Left ventricle myocardium superior (tissue), 1 donor: ENCODE results near the gene KRT74. TPM values are rescaled to one million over a fixed set of nuclear protein-coding genes. Genes with fewer than 3 reads are reported as not detected.

Experiments used
- ATAC-seq: fragments of 200-7000 bp; cut with Tn5 transposase; one replicate; pipeline ENCODE4 v1.9.1; 2020; ENCODE audit warnings: mild to moderate bottlenecking, moderate library complexity
- DNase-seq: peaks from one replicate; pipeline ENCODE4 v3.0.0-alpha.2; 2020
- intact Hi-C: fragments of 100-400 bp; cut with micrococcal nuclease; formaldehyde crosslinking; loops from one replicate; pipeline ENCODE4 v1.11.0; 2022
- total RNA-seq: library from RNA; stranded (reverse); fragmentation: NEBNext Ultra II Directional; extraction: Animal tissue kit (Norgen Biotek cat#: 25700); gene quantifications from one replicate; pipeline ENCODE4 v1.2.1, GENCODE V29; 2021
- donor health status: DM: no; HTN: yes; CAD: no; lungs with severe emphysema.

The KRT74 gene
- total RNA-seq, 1 donor from 2014 or later, result not detected

DNA sequence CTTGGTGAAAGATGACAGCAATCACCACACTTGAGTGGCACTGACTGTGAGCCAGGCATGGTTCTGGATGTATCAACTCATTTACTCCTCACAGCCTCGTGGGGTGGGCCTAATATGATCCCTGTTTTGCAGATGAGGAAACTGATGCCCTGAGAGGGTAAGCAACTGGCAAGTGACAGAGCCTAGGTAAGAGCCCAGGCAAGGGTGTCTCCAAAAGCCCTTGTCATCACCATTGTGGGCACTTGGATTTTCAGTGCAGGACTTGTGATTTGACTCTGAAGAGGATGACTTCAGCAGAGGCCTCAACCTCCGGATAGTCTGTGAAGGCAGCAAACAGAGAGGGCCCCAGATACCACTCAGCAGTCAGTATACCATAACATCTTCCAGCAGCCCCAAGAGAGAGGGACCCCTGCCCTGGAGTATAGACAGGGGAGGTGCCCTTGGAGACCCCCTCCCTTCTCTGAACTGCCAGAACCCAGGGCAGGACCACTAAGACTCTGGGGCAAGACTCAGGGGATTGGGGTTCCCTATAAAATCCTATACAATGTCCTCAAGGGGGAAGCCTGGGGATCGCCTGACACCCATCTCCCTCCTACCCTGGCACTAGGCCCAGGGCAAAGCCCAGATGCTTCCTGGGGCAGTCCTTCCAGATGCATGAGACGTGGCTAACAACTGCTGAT is 46.4 kb downstream of the KRT74 start:
- ATAC-seq (no peak), DNase-seq (no peak)
- intact Hi-C loops, result no loop called here

GRCh38 chr12:52526511-52526951 is 47.1 kb downstream of the KRT74 start:
- no peak for ATAC-seq
- intact Hi-C loops, result no loop called here
- DNase-seq, result no peak

DNA sequence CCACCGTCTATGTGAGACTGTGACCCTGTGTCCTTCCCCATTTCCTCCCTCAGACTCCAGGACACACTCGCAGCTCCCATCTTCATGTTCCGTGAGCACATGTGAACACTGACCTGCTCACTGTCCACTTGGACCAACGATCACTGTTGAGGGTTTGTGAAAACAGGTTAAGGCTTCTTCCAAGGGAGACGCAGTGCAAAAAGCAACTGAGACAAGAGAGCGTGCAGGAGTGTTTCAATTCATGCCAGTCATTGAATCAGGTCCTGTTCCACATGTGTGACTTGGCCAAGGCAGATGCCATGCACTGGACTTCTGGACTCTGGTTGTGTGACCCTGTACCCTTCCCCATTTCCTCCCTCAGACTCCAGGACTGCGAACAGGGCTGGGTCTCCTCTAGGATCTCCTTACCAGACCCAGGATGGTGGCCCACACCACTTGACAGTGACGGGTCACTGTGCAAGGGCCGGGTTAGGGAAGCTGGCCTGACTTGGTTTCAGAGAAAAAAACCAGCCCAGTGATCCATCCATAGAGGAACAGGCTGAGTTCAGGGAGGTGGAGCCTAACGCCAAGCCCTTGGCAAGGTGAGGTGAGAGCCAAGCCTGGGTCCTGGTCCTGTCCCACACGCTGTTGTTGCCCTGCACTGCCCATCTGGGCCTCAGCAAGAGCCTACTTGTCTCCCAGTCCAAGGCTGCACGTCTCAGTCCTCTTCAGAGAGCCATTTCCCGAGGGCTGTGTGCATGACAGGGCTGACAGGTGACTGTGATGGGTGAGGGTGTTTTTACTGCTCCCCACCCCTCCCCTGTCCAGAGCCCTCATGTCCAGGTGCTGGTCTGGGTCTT is 47.8 kb downstream of the KRT74 start:
- no peak for DNase-seq
- intact Hi-C loops, result no loop called here
- ATAC-seq, result no peak

- ATAC-seq, result no peak
- no peak for DNase-seq
- intact Hi-C loops, result no loop called here
Observed at GRCh38 chr12:52524898-52525591, 48.6 kb downstream of the KRT74 start.

- ATAC-seq, result no peak
- no peak for DNase-seq
- intact Hi-C loops, result no loop called here
Observed at GRCh38 chr12:52524241-52524897, 49.3 kb downstream of the KRT74 start.

- DNase-seq (no peak), ATAC-seq (no peak)
- intact Hi-C loops, result no loop called here
Observed at GRCh38 chr12:52523824-52524223, 49.8 kb downstream of the KRT74 start.

DNA sequence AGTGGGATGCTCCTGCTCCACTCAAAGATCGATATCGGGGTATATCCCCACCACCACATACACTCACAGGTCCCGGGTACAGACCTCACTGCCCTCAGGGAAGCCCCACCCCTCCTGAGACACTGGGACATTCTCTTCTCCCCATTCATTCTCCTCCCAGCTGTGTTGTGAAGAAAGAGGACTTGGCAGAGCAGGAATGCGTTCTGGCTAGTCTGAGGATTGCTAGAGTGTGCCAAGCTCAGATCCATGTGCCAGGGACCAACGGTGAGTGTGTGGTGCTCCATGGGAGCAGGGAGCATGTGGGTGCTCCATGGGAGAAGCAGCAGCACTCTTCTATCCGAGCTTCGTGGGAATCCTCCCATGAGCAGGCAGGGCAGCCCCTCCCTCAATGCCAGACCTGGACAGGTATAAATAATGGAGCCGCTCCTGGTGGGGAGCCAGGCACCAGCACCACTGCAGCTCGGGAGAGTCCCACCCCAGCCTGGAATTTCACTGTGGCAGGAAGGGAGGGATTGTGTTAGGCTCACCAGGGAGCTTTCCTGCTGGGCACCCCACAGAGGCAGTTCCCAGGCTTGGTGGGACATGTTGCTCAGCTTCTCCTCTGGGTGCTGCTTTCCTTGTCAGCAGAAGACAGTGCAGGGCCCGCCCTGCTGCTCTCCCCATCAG is 51.2 kb downstream of the KRT74 start:
- peak; percentile 56 for ATAC-seq
- intact Hi-C loops, result no loop called here
- no peak for DNase-seq

- DNase-seq (no peak), ATAC-seq (no peak)
- intact Hi-C loops, result no loop called here
Observed at GRCh38 chr12:52521568-52522266, 51.9 kb downstream of the KRT74 start.

- no peak for DNase-seq
- ATAC-seq, result peak; percentile 60
- intact Hi-C loops, result no loop called here
Observed at GRCh38 chr12:52521175-52521567, 52.5 kb downstream of the KRT74 start.

- intact Hi-C loops, result no loop called here
- no peak for DNase-seq
- no peak for ATAC-seq
Observed at GRCh38 chr12:52519826-52520662, 53.6 kb downstream of the KRT74 start, which contains the start of gene KRT5. Gene KRT5 (minus strand): TSS chr12:52520394. CDS start chr12:52520296, 98 bp downstream.

DNA sequence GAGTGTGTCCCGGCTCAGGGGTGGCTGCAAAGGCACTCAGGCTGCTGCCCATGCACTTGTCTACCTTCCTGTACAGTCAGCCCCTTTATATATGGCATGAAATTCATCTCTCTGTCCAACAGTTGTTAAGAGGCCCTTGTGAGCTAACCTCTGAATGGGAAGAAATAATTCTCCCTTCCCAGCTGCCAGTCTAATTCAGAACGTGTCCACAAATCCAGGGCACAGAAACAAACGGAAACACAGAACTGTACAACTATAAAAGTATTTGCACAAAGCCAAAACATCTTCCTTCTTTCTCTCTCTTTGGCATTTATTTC is 54.3 kb downstream of the KRT74 start:
- intact Hi-C loops, result no loop called here

GRCh38 chr12:52518574-52519386 is 54.9 kb downstream of the KRT74 start:
- DNase-seq (no peak), ATAC-seq (no peak)
- intact Hi-C loops, result no loop called here

More for the DNA sequence above, 54.3 kb downstream of the KRT74 start:
- DNase-seq (no peak), ATAC-seq (no peak)

GRCh38 chr12:52517888-52518287 is 55.8 kb downstream of the KRT74 start:
- DNase-seq (no peak), ATAC-seq (no peak)
- intact Hi-C loops, result no loop called here

DNA sequence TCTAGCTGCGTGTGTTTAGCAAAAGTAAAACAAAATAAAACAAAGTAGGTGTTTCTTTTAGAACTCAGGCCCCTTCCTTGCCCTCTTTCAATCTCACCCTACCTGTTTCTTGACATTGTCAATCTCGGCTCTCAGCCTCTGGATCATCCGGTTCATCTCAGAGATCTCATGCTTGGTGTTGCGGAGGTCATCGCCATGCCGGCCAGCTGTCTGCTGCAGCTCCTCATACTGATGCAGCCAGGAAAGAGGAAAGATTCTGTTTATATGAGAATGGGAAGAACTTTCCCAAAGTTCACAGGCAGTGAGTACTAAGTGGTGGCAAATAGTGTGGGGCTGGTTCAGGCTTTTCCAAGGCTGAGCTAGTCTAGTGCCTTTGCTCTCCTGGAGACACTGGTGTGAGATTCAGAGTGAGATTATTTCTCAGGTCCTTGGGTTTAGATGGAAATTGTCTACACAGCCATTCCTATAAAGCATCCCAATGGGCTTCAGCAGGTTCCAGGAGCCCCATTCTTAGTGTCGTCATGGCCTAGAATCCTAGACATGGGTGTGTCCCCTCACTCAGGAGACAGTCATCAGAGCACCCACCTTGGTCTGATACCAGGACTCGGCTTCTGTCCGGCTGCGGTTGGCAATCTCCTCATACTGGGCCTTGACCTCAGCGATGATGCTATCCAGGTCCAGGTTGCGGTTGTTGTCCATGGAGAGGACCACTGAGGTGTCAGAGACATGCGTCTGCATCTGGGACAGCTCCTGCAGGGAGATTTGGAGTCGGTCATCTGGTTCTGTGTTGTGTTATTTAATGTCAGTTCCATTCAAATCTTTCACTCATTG is 56.4 kb downstream of the KRT74 start:
- DNase-seq, result no peak
- ATAC-seq, result no peak
- intact Hi-C loops, result no loop called here

- DNase-seq (no peak), ATAC-seq (no peak)
- intact Hi-C loops, result no loop called here
Observed at GRCh38 chr12:52515927-52516831, 57.5 kb downstream of the KRT74 start.
